HEK293T (cell line): Measurements from ENCODE around the gene MYEOV.

Experiments
- BHLHE40 ChIP-seq: fragments of 450-650 bp; IDR thresholded peaks from 2 replicates; pipeline ENCODE4 v1.6.1; 2016; ENCODE audit warnings: mild to moderate bottlenecking, moderate library complexity, borderline replicate concordance
- ELF4 ChIP-seq: fragments of 450-650 bp; IDR thresholded peaks from 2 replicates; pipeline ENCODE4 v1.6.1; 2017; ENCODE audit warnings: antibody characterized with exemption
- FOXA1 ChIP-seq: fragments of 450-650 bp; IDR thresholded peaks from 2 replicates; pipeline ENCODE4 v1.6.1; 2016; ENCODE audit warnings: mild to moderate bottlenecking
- L3MBTL2 ChIP-seq: fragments of 450-650 bp; conservative IDR thresholded peaks from 2 replicates; pipeline ENCODE4 v1.6.1; 2016; ENCODE audit warnings: mild to moderate bottlenecking
- NFRKB ChIP-seq: fragments of 450-650 bp; IDR thresholded peaks from 2 replicates; pipeline ENCODE4 v1.6.1; 2016; ENCODE audit warnings: mild to moderate bottlenecking, moderate library complexity

DNA sequence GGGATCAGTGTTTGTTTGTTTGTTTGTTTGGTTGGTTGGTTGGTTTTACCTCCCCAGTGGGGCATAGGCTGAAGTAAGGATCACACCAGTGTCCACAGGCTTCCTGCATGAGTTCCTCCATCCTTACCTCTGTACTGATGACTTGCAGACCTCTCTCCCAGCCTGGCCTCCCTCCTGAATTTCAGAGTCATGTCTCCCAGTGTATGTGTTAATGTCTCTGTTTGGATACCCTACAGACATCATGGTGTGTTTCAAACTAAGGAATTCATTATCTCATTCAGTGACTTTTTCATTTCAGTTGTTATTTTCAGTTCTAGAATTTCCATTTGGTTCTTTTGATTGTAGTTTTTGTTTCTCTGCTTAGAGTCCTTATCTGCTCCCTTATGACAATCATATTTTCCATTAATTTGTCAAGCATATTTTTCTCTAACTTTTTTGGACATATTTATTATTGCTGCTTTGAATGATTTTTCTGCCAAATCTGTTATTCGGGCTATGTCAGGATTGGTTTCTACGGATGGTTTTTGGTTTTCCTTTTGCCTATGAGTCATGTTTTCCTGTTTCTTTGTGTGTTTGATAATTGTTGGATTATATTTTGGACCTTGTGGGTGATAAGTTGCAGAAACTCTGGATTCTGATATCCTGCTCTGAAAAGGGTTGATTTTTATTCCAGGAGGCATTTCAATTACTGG, 23.6 kb downstream of the MYEOV start:
- TF ChIP-seq L3MBTL2 (no peak), ELF4 (no peak), FOXA1 (no peak), NFRKB (no peak), BHLHE40 (no peak)
